ENCODE data around the gene PIAS2. TPM values are rescaled to one million over a fixed set of nuclear protein-coding genes. Genes with fewer than 3 reads are reported as not detected.

The PIAS2 gene
- total and polyA plus RNA-seq, 9 of the 15 experiments (the other 6 are each of a cell fraction or from before 2014, with no cell fraction given): 2.9 to 23.9 (median 12.0) TPM

- FAIRE-seq (no peak), ATAC-seq (no peak), DNase-seq (ENCODE audit: extremely low read depth in 1 of 4, low spot score in 3 of 4) (no peak)
- POLR2A ChIA-PET: no interaction called here
- no peaks in the 10 kb centered on the region for H3K36me3 ChIP-seq (ENCODE audit: control insufficient read depth, insufficient read depth, low read length)
- CTCF ChIA-PET (ENCODE audit: low intra/inter-chr PET ratio): no interaction called here
- intact Hi-C loops (cut with micrococcal nuclease): no loop called here
- WGBS (ENCODE audit: insufficient coverage, low coverage, missing lambda C conversion rate): 100% methylated on average over 2 of the region's 3 CpGs
- in situ Hi-C loops (cut with MboI): no loop called here
- peaks cover 87% of the 10 kb centered on the region for H3K79me2 ChIP-seq (ENCODE audit: control insufficient read depth, insufficient read depth, low read length)
- 0 out of 2 replicates have a peak, but pooled peaks cover 4% of the 10 kb centered on the region for H4K20me1 ChIP-seq (replicated peaks; ENCODE audit: control insufficient read depth, insufficient read depth, low read length)
- H3K9me1 ChIP-seq (ENCODE audit: control insufficient read depth, insufficient read depth, low read length): no peaks in the 10 kb centered on the region
- H3K27ac ChIP-seq (ENCODE audit: extremely low read depth, low read depth, low read length): no peak overlapping the region
- BruUV-seq (replicated peaks): no TSS peak
- H3K9me3 ChIP-seq (replicated peaks; ENCODE audit: control insufficient read depth, insufficient read depth, low read depth, low read length): no peaks in the 10 kb centered on the region
- peaks cover 0 to 12% of the 10 kb centered on the region in 2 experiments; a peak in 3 of 5 replicates for H3K4me1 ChIP-seq (replicated peaks in 1 of 2; ENCODE audit: control insufficient read depth in 2 of 2, insufficient read depth in 2 of 2, low read length in 2 of 2)
- TF ChIP-seq ZNF124 (CRISPR knock-in tag; IDR thresholded peaks at IDR 0.05) (no peak), HMGN3 (IDR thresholded peaks at IDR 0.05; ENCODE audit: borderline replicate concordance, extremely low read depth, insufficient read length, low read depth, low read length) (no peak), FOS (IDR thresholded peaks at IDR 0.05; ENCODE audit: extremely low read depth, insufficient read length) (no peak), HMG20B (CRISPR knock-in tag; IDR thresholded peaks at IDR 0.05) (no peak), ZBED1 (IDR thresholded peaks at IDR 0.05) (no peak), ZNF184 (CRISPR knock-in tag; IDR thresholded peaks at IDR 0.05) (no peak), RBBP5 (IDR thresholded peaks at IDR 0.05; ENCODE audit: borderline replicate concordance, insufficient read depth, low read length, poor library complexity, severe bottlenecking) (no peak), NELFE (IDR thresholded peaks at IDR 0.05; ENCODE audit: insufficient read depth, insufficient read length) (no peak)
- TF ChIP-seq, protein P1, sequence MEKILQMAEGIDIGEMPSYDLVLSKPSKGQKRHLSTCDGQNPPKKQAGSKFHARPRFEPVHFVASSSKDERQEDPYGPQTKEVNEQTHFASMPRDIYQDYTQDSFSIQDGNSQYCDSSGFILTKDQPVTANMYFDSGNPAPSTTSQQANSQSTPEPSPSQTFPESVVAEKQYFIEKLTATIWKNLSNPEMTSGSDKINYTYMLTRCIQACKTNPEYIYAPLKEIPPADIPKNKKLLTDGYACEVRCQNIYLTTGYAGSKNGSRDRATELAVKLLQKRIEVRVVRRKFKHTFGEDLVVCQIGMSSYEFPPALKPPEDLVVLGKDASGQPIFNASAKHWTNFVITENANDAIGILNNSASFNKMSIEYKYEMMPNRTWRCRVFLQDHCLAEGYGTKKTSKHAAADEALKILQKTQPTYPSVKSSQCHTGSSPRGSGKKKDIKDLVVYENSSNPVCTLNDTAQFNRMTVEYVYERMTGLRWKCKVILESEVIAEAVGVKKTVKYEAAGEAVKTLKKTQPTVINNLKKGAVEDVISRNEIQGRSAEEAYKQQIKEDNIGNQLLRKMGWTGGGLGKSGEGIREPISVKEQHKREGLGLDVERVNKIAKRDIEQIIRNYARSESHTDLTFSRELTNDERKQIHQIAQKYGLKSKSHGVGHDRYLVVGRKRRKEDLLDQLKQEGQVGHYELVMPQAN (IDR thresholded peaks at IDR 0.05; ENCODE audit: borderline replicate concordance): no peak
- no peak overlapping the region for H3K4me3 ChIP-seq
- H3K9ac ChIP-seq (ENCODE audit: insufficient read depth in 1 of 2, low read depth in 2 of 2, low read length in 2 of 2): no peak overlapping the region
- no peaks in the 10 kb centered on the region for H3K27me3 ChIP-seq (ENCODE audit: control insufficient read depth in 2 of 2, insufficient read depth in 2 of 2, low read length in 2 of 2)
- no peak overlapping the region for H3K4me2 ChIP-seq (ENCODE audit: insufficient read depth, low read length)
- no peak overlapping the region for H2AFZ ChIP-seq (ENCODE audit: low read depth, low read length)
Observed at GRCh38 chr18:46910856-46911255, 6.5 kb downstream of the PIAS2 start.
